ENCODE data around the gene CPEB4. TPM values are rescaled to one million over a fixed set of nuclear protein-coding genes. Genes with fewer than 3 reads are reported as not detected.

The CPEB4 gene
- total RNA-seq, 4 donors from 2014 or later: 42.1 to 58.7 (median 49.3) TPM

- TF ChIP-seq CTCF (IDR thresholded peaks at IDR 0.05; ENCODE audit: low read depth): no peak
These were observed 28.6 kb upstream of the CPEB4 start for GRCh38 chr5:173859408-173860159.

- TF ChIP-seq CTCF (IDR thresholded peaks at IDR 0.05; ENCODE audit: low read depth): no peak
These were observed 26.1 kb upstream of the CPEB4 start for GRCh38 chr5:173862047-173862477.

- no peak for TF ChIP-seq CTCF (IDR thresholded peaks at IDR 0.05; ENCODE audit: low read depth)
These were observed 24.8 kb upstream of the CPEB4 start for GRCh38 chr5:173863359-173863758.

- no peak for TF ChIP-seq CTCF (IDR thresholded peaks at IDR 0.05; ENCODE audit: low read depth)
These were observed 23.8 kb upstream of the CPEB4 start for GRCh38 chr5:173864126-173865050.

- TF ChIP-seq CTCF (IDR thresholded peaks at IDR 0.05; ENCODE audit: low read depth): no peak
These were observed 21.8 kb upstream of the CPEB4 start for GRCh38 chr5:173866243-173866857.

- no peak for TF ChIP-seq CTCF (IDR thresholded peaks at IDR 0.05; ENCODE audit: low read depth)
These were observed 21.1 kb upstream of the CPEB4 start for GRCh38 chr5:173866858-173867679.
